Esophagus muscularis mucosa (tissue), 4 donors: Measurements from ENCODE around the gene DUSP14. TPM values are rescaled to one million over a fixed set of nuclear protein-coding genes. Genes with fewer than 3 reads are reported as not detected.

ENCODE experiments used
- DNase-seq: peaks from one replicate; pipeline ENCODE4 v3.0.0-alpha.2; 2017; ENCODE audit errors: extremely low spot score
- H3K27ac ChIP-seq, 4 donors: fragments of 200-600 bp; sonication (generic); replicated peaks in 1 of 4; 1 replicate in 3 of 4; 2 replicates in 1 of 4; pipeline ENCODE4 v1.5.1; 2016 to 2019; ENCODE audit warnings: mild to moderate bottlenecking in 1 of 4
- H3K27me3 ChIP-seq, 4 donors: fragments of 200-600 bp; sonication (generic); one replicate each; pipeline versions ENCODE4 v1.5.1 to v1.6.0; 2016 to 2019
- H3K36me3 ChIP-seq, 4 donors: fragments of 200-600 bp; sonication (generic); one replicate each; pipeline ENCODE4 v1.5.1; 2016 to 2019
- H3K4me1 ChIP-seq, 4 donors: fragments of 200-600 bp; sonication (generic); one replicate each; pipeline ENCODE4 v1.5.1; 2016 to 2019
- H3K4me3 ChIP-seq, 4 donors: fragments of 200-600 bp; sonication (generic); 1 replicate in 2 of 4; 2 replicates in 2 of 4; pipeline ENCODE4 v1.5.1; 2016 to 2019; ENCODE audit warnings: mild to moderate bottlenecking in 4 of 4, moderate library complexity in 1 of 4
- H3K9me3 ChIP-seq, 4 donors: fragments of 200-600 bp; sonication (generic); 1 replicate in 3 of 4; 2 replicates in 1 of 4; pipeline ENCODE4 v1.5.1; 2016 to 2019
- CTCF ChIP-seq, 3 experiments: fragments of 200-600 bp in 2 of 3; fragments of 450-650 bp in 1 of 3; sonication (generic) in 2 of 3; IDR thresholded peaks; one replicate each; pipeline ENCODE4 v1.5.1; 2017 to 2019; ENCODE audit warnings: antibody characterized with exemption in 3 of 3, mild to moderate bottlenecking in 2 of 3, moderate library complexity in 1 of 3
- EP300 ChIP-seq: sonication (generic); formaldehyde crosslinking; IDR thresholded peaks from one replicate; pipeline ENCODE4 v1.6.1; 2017; ENCODE audit warnings: antibody characterized with exemption
- POLR2A ChIP-seq: fragments of 450-650 bp; IDR thresholded peaks from one replicate; pipeline ENCODE4 v1.6.1; 2017; ENCODE audit warnings: antibody characterized with exemption, moderate library complexity, mild to moderate bottlenecking, low read depth
- POLR2AphosphoS5 ChIP-seq, 2 donors: sonication (generic); formaldehyde crosslinking; IDR thresholded peaks; one replicate each; pipeline ENCODE4 v1.6.1; 2017; ENCODE audit warnings: antibody characterized with exemption in 2 of 2
- WGBS: methylation state at CpG from one replicate; pipeline ENCODE4 v1.1.5; 2018; 5-methylcytosine and 5-hydroxymethylcytosine counted together
- intact Hi-C: fragments of 100-400 bp; cut with DNase I; formaldehyde crosslinking; loops from one replicate; pipeline ENCODE4 v1.15.1; 2023
- total RNA-seq, 4 donors: library from RNA; depleted of rRNA; stranded (reverse); fragments of >200 nt; gene quantifications; one replicate each; pipeline versions ENCODE4 v1.1.0 to v1.2.1, GENCODE V29; 2016

Gene DUSP14
- total RNA-seq, 4 donors from 2014 or later: 23.7 to 46.4 (median 35.9) TPM

GRCh38 chr17:37519251-37519985, 29.7 kb downstream of the DUSP14 start:
- H3K36me3 ChIP-seq: peaks cover 24 to 88% (median 75%) of the 10 kb centered on the region in 4 donors
- no peaks in the 10 kb centered on the region for H3K9me3 ChIP-seq
- TF ChIP-seq POLR2A (no peak), EP300 (no peak), CTCF (IDR thresholded peaks at IDR 0.05) (no peak), POLR2AphosphoS5 (IDR thresholded peaks at IDR 0.05) (no peak)
- 79% methylated on average over 5 of the region's 5 CpGs for WGBS
- intact Hi-C loops: no loop called here
- H3K4me1 ChIP-seq: peaks cover 5 to 22% (median 15%) of the 10 kb centered on the region in 4 donors
- H3K4me3 ChIP-seq: no peak overlapping the region
- H3K27me3 ChIP-seq: no peaks in the 10 kb centered on the region
- no peak overlapping the region for H3K27ac ChIP-seq
- DNase-seq: no peak

DNA sequence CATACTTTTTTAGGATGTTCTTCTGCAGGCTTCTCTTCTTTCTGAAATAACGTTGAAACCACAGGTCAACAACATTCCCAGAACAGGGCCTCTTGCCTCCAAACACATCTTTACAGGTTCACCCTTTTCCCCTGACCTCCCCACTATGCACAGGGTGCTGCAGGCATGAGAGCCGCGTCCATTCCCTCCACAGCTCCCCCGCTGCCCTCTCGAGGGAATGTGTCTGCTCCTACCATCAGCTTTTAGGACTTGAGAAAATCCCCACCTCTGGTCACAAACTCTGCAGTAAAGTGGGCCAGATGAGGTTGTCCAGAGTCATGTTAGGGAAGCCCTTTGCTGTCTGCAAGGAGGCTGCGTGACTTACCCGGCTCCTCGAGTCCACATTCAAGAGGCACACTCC, 30.5 kb downstream of the DUSP14 start:
- H3K9me3 ChIP-seq: no peaks in the 10 kb centered on the region
- intact Hi-C loops: no loop called here
- WGBS: 91% methylated on average over 7 of the region's 8 CpGs
- no peak for TF ChIP-seq POLR2AphosphoS5 (IDR thresholded peaks at IDR 0.05)
- TF ChIP-seq CTCF (IDR thresholded peaks at IDR 0.05): no peak
- no peak for TF ChIP-seq EP300
- TF ChIP-seq POLR2A: no peak
- peaks cover 24 to 91% (median 74%) of the 10 kb centered on the region in 4 donors for H3K36me3 ChIP-seq
- no peak overlapping the region for H3K4me3 ChIP-seq
- H3K4me1 ChIP-seq: peaks cover 5 to 22% (median 15%) of the 10 kb centered on the region in 4 donors
- H3K27ac ChIP-seq: no peak overlapping the region
- no peaks in the 10 kb centered on the region for H3K27me3 ChIP-seq
- DNase-seq: no peak

- Histone ChIP-seq H3K4me3 (no peak overlapping the region), H3K4me1 (peaks cover 0 to 9% (median 2%) of the 10 kb centered on the region in 4 donors), H3K36me3 (peaks cover 24 to 93% (median 77%) of the 10 kb centered on the region in 4 donors), H3K27ac (no peak overlapping the region), H3K27me3 (no peaks in the 10 kb centered on the region), H3K9me3 (no peaks in the 10 kb centered on the region)
- WGBS: 96% methylated on average over 5 of the region's 5 CpGs
- DNase-seq: no peak
- TF ChIP-seq EP300 (no peak), CTCF (IDR thresholded peaks at IDR 0.05) (no peak), POLR2A (no peak), POLR2AphosphoS5 (IDR thresholded peaks at IDR 0.05) (no peak)
- intact Hi-C loops: no loop called here
Measured at GRCh38 chr17:37521821-37522220, 32.1 kb downstream of the DUSP14 start.

DNA sequence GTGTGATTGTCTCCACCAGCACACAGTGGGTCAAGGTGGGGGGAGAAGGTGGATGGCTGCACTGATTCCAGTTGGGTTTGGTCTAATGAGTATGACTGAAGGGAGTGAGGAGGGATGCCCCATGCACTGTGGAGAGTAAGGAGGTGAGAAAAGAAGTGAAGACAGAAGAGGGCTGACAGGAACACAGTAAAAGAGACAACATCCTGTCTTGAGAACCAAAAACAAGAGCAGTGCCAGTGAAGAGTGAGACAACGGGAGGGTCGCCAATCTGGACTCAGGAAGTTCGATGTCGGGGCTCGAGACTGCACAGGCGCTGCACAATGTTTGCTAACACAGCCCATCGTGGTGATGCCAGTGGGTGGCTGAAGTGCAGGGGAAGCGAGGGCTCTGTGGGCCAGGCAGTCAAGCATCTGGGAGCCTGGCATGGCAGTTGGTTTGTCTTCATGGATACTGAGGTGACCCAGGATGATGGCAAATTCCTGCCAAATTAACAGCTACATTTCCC, 34.1 kb downstream of the DUSP14 start:
- no peak overlapping the region for H3K27ac ChIP-seq
- intact Hi-C loops: no loop called here
- peaks cover 12 to 88% (median 65%) of the 10 kb centered on the region in 4 donors for H3K36me3 ChIP-seq
- no peaks in the 10 kb centered on the region for H3K4me1 ChIP-seq
- TF ChIP-seq EP300 (no peak), POLR2AphosphoS5 (IDR thresholded peaks at IDR 0.05) (no peak), CTCF (IDR thresholded peaks at IDR 0.05) (no peak), POLR2A (no peak)
- H3K27me3 ChIP-seq: no peaks in the 10 kb centered on the region
- DNase-seq: no peak
- 80% methylated on average over 8 of the region's 8 CpGs for WGBS
- H3K4me3 ChIP-seq: no peak overlapping the region
- no peaks in the 10 kb centered on the region for H3K9me3 ChIP-seq
